H54 (cell line): ENCODE data around the gene CCBE1.

Source experiments
- DNase-seq: peaks from one replicate; pipeline ENCODE4 v3.0.0; 2011; ENCODE audit warnings: low spot score, mixed read lengths; ENCODE audit not compliant: insufficient read length
- FAIRE-seq: peaks from 3 replicates; lab custom pipeline; 2011; peaks lifted over from hg19 to GRCh38; lab: Jason Lieb, UNC
- POLR2A ChIP-seq: IDR thresholded peaks from 2 replicates; pipeline ENCODE4 v1.6.1; 2011; ENCODE audit warnings: low read depth, mild to moderate bottlenecking, low read length

CCBE1 gene

GRCh38 chr18:59420244-59420643, 277.0 kb downstream of the CCBE1 start:
- TF ChIP-seq POLR2A: no peak
- no peak for FAIRE-seq
- no peak for DNase-seq

- TF ChIP-seq POLR2A: no peak
- no peak for FAIRE-seq
- DNase-seq: no peak
Observed at GRCh38 chr18:59419386-59419785, 277.8 kb downstream of the CCBE1 start.

GRCh38 chr18:59416818-59417217, 280.4 kb downstream of the CCBE1 start:
- TF ChIP-seq POLR2A: no peak
- FAIRE-seq: no peak
- DNase-seq: no peak

- no peak for TF ChIP-seq POLR2A
- FAIRE-seq (no peak), DNase-seq (no peak)
Observed at GRCh38 chr18:59414111-59414653, 283.0 kb downstream of the CCBE1 start.

- TF ChIP-seq POLR2A: no peak
- DNase-seq (peak; percentile 56), FAIRE-seq (peak; percentile 78)
Observed at GRCh38 chr18:59402432-59403090, 294.7 kb downstream of the CCBE1 start.

- DNase-seq: no peak
- no peak for TF ChIP-seq POLR2A
- no peak for FAIRE-seq
Observed at GRCh38 chr18:59400407-59400806, 296.8 kb downstream of the CCBE1 start.

GRCh38 chr18:59395226-59396175, 301.7 kb downstream of the CCBE1 start:
- FAIRE-seq: no peak
- TF ChIP-seq POLR2A: no peak
- DNase-seq: no peak

GRCh38 chr18:59393381-59393780, 303.8 kb downstream of the CCBE1 start:
- FAIRE-seq (no peak), DNase-seq (no peak)
- no peak for TF ChIP-seq POLR2A

GRCh38 chr18:59388817-59389216, 308.4 kb downstream of the CCBE1 start:
- no peak for TF ChIP-seq POLR2A
- no peak for FAIRE-seq
- no peak for DNase-seq

GRCh38 chr18:59387687-59388565, 309.3 kb downstream of the CCBE1 start:
- DNase-seq: no peak
- TF ChIP-seq POLR2A: no peak
- no peak for FAIRE-seq

GRCh38 chr18:59386909-59387686, 310.1 kb downstream of the CCBE1 start:
- no peak for TF ChIP-seq POLR2A
- no peak for FAIRE-seq
- DNase-seq: no peak

GRCh38 chr18:59385191-59385590, 312.0 kb downstream of the CCBE1 start:
- TF ChIP-seq POLR2A: no peak
- DNase-seq (no peak), FAIRE-seq (no peak)

GRCh38 chr18:59383851-59384250, 313.4 kb downstream of the CCBE1 start:
- no peak for FAIRE-seq
- no peak for TF ChIP-seq POLR2A
- DNase-seq: no peak
